Activated effector memory CD4-positive, alpha-beta T cell treated with anti-CD3 and anti-CD28 coated beads, Interleukin-2, amount 50 U/mL, for 16 hours (primary cell): ENCODE data around the gene PPIB.

Source experiments
- DNase-seq: peaks from one replicate; pipeline ENCODE4 v3.0.0-alpha.2; 2020

Gene PPIB

DNA sequence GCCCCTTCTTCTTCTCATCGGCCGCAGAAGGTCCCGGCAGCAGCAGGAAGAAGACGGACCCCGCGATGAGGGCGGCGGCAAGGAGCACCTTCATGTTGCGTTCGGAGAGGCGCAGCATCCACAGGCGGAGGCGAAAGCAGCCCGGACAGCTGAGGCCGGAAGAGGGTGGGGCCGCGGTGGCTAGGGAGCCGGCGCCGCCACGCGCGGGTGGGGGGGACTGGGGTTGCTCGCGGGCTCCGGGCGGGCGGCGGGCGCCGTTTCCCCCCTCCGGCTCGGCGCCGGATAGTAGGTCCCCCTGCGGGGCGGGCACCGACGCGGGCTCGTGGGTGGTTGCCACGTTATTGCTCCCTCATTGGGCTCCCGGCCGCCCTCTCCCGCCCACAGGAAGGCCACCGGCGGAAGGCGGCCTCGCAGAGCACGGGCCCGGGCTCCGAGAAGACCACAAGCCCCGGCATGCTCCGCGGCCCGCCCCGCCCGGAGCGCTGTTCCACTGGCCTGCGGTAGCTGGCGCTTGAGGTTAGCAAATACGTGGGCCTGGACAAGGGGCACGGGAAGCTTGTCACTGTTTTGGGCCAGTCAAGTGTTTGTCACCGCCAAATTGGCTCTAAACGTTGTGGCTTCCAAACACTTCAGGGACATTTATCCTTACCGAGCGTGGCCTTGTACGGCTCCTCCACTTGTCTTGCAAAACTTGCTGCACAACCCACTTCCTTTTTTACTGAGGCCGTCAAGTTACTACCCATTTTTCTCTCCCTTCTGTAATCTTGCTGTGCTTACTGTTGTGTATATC lies at the start of gene PPIB:
Gene PPIB, minus strand, starts transcription at position 154 of the 790 bp plus-strand sequence. Its CDS starts 36 bp downstream, at position 118.
- peak; percentile 99 for DNase-seq

DNA sequence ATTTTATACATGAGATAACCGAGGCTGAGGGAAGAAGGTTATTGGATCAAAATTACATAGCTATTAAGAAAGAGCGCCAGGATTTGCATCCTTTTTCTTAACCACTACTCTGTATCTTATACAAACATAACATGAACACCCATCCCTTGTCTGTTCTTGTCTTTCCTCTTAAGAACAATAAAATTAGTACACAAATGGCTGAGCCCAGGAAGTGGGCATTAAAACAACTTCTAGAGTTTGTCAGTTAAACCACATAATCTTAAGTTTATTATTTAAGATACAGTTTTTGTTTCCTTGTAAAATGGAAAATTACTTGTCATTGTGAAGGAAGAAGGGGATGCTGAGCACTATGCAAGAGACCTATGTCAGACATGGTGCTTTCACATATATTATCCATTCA lies 48.9 kb upstream of the PPIB start:
- no peak for DNase-seq

DNA sequence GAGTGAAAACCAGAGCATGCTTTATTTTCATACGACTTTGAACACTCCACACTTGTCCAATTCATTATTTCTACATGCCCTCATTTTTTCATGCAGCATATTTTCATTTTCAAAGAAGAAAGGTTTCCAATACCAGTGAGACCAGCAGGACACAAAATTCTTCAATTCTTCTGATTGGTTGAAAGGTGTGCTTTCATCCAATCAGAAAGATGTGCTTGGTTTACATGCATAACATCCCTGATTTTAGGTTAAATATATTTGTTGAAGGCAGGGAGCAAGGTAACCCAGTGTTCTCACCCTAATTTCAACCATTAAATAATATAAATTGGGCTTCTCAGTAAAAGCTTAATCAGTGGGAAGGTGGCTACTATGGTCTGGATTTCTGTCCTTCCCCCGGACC lies 47.5 kb upstream of the PPIB start:
- no peak for DNase-seq

DNA sequence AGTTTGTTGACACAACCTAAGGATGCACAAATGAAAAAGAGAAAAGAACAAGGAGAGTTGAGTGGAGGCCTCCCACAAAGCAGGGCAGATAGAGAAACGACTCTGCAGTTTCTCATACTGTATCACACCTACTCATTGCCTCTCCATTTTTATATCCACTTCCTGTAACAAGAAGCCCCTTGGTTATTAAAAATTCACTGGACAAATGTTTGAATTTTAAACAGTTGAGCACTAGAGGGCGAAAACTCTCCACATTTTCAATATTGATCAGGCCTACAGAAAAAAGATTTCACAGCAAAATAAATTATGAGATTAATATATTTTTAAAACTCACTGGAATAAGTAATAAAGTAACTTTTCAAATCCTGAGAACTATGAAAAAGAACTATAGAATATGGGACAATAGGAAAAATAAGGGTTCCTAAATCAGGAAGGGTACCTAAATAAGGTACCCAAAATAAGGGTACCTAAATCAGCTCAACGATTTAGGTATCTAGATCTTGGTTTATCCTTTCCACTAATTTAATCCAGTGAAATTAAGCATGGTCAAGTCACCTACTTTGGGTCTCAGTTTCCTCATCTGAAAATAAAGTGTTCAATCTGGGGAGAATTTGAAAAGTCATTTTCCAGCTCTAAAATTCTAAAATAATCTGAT lies 47.0 kb upstream of the PPIB start:
- DNase-seq: no peak

DNA sequence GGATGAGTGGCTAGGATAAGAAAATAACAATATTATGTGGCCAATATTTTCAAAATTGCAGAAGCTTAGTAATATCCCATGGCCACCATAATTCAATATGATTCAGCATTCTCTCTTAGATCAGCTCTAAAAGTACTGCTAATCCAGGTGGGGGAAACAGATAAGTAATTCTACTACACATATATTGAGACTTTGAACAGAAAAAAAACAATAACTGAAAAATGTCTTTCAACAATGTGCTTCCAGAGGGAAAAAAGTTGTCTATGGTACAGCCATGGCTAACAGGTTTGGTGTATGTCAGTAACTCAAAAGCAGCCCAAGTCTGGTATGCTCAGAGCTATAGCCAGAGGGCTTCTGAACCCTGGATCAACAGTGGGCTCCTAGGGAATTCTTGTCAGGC lies 42.4 kb upstream of the PPIB start:
- DNase-seq: no peak

DNA sequence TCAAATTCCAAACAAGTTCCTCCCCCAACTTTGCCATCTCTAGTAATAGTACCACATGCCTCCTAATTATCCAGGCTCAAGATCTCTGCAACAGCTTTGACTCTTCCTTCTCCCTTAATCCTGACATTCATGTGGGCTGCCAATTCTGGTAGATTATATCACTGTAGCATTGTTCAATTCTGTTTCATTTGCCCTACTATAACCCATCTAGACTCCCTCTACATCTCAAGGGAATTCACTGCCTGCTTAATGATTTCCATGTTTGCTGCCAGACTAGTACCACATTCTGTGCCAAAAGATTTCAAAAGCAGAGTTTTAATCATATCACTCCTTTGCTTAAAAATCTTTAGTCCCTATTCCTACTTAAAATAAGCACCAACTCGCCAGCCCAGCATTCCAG lies 34.6 kb upstream of the PPIB start:
- DNase-seq: no peak

DNA sequence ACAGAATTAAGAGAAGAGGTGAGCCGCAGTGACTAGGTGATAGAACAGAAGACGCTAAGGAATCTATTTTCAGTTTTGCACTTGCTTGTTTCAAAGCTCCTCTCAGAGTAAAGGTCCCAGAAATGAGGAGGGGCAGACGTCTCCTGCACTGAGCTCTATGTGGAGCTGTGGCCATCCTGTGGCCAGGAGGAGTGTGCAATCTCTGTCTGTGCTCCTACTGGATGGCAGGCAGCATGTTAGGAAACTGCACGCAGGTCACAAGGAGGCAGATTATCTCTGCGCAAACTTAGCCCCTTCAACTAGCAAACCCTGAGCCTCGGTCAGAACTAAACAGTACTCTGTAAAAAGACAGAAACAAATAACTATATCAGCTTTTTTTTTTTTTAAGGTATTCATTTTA lies 31.1 kb upstream of the PPIB start:
- DNase-seq: no peak

DNA sequence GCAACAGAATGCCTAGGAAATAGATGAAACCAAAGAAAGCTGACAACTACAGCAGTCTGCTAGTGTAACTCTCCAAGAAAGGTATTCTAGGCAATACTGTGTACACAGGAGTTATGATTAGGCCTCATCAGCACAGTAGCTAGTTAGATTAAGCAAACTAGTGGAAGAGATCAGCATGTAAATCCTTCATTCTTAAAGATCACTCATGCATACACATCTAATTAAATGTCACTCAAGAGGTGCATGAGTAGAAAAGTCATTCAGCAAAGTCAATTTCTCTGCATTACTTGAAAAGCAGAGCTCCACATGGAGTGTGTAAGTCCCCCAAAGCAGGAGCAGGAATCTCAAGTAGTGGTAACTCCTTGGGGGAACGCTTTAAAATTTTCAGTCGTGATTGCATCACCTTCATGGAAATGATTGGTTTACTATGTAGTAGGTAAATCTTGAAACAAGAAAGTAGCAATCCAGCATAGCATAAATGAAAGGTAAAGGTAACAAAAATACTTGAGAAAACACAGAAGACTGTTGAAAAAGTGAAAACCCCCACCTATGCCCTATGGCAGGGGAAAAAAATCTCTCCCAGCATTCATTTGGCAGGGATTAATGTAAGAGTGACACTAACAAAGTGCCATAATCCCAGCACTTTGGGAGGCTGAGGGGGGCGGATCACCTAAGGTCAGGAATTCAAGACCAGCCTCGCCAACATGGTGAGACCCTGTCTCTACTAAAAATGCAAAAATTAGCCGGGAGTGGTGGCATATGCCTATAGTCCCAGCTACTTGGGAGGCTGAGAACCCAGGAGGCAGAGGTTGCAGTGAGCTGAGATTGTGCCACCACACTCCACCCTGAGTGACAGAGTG lies 29.4 kb upstream of the PPIB start:
- no peak for DNase-seq

DNA sequence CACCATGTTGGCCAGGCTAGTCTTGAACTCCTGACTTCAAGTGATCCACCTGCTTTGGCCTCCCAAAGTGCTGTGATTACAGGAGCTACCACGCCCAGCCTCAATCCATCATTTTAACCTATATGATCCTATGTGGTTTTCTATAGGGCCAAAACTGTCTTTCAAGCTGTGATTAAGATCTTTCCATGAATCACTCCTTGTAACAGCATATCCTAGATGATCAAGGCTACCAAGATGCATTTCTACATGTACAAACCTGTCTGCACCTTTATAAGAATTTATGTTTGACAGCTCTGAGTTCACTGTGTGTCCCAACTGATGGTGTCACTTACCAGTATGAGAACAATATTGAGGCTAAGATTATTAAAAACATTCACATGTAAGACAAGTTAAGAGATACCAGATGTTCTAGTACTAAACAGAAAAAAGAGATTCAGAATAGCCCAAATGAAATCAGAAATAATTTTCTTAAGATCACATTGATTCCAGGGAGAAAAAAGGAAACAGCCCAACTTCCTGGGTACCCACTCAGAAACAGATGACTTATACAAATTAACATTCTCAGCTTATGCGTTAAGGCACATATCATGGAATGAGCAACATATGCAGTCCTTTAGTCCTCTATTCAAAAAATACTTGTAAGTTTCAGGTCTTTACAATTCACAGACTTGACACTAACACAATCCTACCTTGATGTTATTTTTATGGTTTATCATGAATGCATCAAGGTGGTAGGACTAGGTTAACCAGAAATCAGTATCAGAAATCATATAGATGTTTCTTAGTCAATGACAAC lies 24.8 kb upstream of the PPIB start:
- no peak for DNase-seq

DNA sequence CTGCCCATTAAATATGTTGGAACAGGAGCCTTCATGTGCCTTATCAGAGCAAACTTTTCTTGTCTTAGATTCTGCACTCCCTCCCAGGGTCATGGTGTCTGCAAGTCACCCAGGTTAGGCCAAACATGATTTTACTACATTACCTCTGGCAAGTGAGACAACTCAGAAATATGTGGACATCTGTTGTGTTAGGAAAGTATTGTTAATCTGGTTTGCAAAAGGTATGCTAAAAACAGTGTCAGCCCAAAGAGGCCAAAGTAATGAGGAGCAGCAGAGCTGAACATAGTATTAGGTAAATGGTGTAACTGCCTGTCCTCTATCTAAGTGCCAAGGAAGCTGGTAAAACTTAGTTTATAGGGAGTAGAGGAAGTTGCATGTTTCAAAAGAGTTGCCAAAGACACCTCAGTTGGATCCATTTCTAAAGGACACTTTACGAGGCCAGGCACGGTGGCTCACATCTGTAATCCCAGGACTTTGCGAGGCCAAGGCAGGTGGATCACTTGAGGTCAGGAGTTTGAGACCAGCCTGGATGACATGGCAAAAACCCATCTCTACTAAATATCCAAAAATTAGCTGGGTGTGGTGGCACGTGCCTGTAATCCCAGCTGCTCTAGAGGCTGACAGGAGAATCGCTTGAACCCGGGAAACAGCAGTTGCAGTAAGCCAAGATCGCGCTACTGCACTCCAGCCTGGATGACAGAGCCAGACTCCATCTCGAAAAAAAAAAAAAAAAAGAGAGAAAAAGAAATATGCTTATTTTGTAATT lies 22.5 kb upstream of the PPIB start:
- DNase-seq: no peak

DNA sequence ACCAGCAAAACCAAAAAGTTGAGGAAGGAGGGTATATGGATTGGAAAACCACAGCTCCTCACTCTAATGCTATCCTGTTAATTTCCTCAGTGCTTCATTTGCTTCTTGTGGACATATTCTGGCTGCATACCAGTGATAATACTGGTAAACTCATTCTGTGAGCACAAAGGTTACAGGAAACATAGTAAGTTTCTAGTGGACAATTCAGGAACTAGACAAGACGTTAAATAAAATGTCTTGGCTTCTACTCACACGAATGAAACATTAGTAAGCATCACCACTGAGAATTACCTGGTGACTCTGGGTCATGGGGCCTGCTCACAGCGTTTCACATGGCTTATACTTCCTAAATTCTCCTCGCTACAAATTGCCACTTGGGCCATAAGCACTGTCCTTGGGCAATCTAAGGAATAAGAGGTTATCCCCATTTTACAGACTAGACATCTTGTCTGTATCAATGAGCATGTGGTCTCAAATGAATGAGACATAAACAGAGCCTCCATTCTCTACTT lies 20.1 kb upstream of the PPIB start:
- no peak for DNase-seq

DNA sequence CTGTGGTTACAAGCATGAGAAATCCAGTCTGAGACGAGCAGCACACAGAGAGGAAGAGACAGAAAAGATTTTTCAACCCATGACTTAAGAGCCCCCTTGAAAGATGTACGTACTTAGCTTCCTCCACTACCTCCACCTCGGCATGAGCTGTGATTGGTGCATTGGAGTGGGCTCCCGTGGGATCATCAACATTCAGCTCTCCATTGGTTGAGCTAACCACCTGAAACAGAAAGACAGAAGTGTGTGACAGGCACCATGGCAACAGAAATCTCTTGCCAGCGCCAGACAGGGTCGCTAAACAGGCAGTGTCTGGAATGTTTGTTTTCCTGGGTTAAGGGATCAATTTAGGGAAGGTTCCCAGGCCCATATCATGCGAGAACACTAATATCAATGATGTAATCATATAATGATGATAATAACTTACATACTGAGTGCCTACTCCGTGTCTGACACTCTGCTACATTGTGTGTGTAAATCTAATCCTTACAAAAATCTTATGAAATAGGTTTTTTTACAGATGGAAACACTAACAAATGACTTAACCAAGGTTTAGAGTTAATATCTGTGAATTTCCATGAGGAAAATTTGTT lies 17.5 kb upstream of the PPIB start:
- no peak for DNase-seq

DNA sequence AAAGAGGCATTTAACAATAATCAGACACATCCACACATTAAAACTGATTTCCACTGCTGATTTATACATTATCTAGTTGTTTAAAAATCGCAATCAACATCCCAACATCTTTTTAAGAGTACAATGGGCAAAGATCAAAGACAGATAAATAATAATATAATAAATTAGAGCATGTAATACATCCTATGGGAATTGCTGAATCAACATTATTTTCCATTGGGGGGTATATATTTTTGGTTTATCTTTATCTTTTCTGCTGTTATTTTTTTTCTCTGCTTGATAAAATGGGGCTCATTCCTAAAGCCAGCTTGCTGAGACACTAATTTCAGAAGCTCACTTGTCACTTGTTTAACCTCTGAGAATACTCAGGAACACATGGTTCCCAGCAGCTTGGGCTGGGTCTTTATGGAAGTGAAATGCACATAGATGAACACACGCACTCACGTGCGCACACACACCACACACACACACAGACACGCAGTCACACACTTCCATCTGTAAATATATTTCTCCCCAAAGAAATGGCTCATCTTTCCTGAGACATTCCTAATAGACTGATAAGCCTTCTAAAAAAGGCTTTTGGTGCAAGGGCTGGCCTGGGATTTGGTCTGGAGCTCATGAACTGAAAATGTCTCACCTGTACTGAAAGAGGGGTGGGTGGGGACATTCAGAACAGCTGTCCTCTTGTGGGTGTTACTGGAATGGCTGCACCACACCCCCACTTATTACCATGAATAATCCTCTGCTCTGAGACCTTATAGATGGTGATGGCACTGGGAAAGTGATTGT lies 3.5 kb upstream of the PPIB start:
- no peak for DNase-seq

DNA sequence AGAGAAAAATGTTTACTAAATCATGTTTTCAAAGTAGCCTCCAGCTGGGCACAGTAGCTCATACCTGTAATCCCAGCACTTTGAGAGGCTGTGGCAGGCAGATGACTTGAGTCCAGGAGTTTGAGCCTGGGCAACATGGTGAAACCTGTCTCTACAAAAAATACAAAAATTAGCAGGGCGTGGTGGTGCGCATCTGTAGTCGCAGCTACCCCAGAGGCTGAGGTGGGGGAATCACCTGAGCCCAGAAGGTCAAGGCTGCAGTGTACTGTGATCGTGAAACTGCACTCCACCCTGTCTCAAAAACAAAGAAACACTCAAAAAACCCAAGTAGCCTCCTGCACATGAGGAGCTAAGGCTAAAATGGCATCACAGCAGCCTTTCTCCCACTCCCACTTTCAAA lies 1.6 kb upstream of the PPIB start:
- DNase-seq: no peak

DNA sequence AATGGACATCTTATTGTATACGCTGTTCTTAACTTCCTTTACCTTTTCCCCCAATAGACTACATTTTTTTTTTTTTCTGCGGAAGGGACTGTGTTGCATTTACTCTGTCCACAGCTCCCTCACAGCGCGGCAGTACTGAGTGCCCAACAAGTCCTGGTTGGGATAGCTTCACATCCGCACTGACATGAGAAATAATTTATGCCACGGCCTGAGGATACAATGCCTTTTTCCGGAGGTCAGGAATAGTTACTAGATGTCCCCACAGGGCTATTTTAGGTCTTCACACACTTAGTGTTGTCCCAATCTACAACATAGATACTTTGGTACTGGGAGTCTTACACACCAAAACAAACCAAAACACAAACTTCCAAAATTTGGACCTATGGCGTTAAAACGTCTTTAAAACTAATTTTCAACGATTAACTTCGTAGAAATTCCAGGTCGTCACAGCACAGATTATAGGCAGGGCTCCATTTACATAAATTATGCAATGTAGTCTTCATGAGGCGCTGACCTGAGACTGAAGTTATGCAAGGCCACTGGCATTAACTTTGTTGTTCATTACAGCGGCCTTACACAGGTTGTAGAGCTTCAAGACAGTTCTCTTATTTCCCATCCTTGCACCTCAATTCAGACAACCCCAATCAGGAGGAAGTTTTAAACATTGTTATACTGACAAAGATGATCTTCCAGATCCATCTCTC lies 989 bp upstream of the PPIB start:
- no peak for DNase-seq

DNA sequence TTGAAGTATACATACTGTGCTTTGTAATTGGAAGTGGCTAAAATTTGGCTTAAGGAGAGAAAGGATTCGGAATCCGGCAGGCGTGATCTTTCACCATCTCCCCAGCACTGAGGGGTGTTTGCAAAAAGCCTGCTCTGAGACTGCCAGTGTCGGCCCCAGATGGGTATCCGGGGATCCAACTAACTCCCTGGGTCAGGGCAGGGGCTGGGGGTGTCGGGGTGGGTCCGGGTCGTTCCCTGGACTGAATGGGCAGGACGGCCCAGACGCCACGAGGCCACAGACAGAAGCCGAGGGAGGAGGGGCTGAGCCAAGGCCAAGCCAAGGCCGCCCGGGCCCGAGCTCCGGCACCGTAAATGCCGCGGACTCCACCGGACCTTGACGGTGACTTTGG lies 349 bp downstream of the PPIB start:
- DNase-seq: no peak

DNA sequence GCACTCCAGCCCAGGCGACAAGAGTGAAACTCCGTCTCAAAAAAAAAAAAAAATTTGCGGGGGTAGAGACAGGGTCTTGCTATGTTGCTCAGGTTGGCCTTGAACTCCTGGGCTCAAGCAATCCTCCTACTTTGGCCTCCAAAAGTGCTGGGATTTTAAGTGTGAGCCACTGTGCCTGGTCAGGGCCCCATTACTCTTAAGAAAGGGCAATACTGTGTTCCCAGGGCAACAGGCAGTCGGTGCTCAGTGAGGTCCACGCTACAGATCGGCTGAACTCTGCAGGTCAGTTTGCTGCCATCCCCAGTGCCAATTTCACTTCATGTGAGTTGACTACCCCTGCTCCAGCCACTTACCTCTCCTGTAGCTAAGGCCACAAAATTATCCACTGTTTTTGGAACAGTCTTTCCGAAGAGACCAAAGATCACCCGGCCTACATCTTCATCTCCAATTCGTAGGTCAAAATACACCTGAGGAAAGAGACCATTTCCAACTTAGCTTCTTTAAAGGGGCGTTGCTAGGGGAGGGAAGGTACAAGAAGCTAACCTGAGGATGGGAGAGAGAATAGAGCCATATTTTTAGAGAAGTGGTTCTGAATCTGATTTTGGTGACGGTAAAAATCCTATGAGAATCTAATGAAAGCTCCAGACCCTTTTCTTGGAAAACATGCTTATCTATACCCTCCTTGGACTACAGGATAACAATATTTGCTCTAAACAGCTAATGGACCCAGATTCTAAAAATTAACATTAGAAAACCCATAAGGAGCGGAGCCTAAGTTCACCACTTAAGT lies 939 bp downstream of the PPIB start:
- no peak for DNase-seq

DNA sequence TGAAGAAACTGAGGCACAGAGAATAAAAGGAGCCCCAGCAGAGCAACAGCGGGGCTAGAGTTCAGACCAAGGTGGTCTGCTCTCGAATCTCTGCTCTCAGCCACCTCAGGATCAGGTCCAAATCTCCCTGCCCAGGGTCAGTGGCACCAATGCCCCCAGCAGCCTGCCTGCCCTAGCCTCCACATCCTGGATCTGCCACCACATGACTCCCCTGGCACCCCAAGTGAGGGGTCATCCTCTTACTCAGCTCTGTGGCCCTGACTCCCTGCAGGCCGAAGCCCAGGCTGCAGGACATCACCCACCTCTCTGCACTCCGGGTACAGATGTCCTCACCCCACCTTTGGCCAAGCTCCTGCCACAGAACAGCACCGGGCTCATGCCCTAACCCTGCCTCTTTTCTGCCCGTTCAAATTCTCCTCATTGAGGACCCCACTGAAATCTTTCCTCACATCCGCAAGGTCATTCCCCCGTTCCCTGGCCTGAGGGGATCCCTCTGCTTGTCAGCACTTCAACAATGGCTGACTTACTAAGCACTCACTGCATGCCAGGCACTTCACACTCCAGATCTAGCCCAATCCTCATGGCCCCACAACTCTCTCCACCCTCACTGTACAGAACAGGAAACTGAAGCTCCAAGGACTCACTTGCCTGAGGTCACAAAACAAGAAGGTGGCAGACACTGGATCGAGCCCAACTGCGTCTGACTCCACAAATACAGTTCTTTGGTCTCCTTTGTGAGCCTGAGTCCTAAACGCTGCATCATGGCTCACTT lies 4.3 kb downstream of the PPIB start:
- DNase-seq: no peak
